GM12878 (cell line): Measurements from ENCODE around the gene PHKA1. TPM values are rescaled to one million over a fixed set of nuclear protein-coding genes. Genes with fewer than 3 reads are reported as not detected.

ENCODE experiments used
- ATAC-seq: fragments of 200-7000 bp; cut with Tn5 transposase; 3 replicates; pipeline ENCODE4 v1.9.1; 2020; ENCODE audit warnings: mild to moderate bottlenecking, moderate library complexity
- BruUV-seq: library from RNA; stranded (reverse); fragments of 400-500 nt; replicated peaks from 2 replicates; lab custom pipeline; 2021; lab: Mats Ljungman, UMichigan
- CTCF ChIA-PET: fragments of 300-600 bp; sonication (Branson Sonifier 250); formaldehyde crosslinking; extraction: SDS; loops from one replicate; lab custom pipeline; 2021; ENCODE audit warnings: inconsistent platforms; lab: Yijun Ruan, JAX
- POLR2A ChIA-PET: fragments of 350-600 bp; formaldehyde crosslinking; extraction: SDS; loops from one replicate; lab custom pipeline; 2021; ENCODE audit warnings: inconsistent platforms; lab: Charles Lee
- RAD21 ChIA-PET: fragments of 300-600 bp; sonication (Branson Sonifier 250); formaldehyde crosslinking; loops from one replicate; lab custom pipeline; 2023; ENCODE audit warnings: antibody characterized with exemption; ENCODE audit not compliant: unreplicated experiment; lab: Charles Lee
- SMC1A ChIA-PET: fragments of 300-600 bp; sonication (Branson Sonifier 250); formaldehyde crosslinking; loops from one replicate; lab custom pipeline; 2023; ENCODE audit not compliant: unreplicated experiment, uncharacterized antibody; lab: Charles Lee
- DNase-seq: peaks from one replicate; pipeline ENCODE4 v3.0.0-alpha.2; 2011; ENCODE audit warnings: low read depth, low spot score
- FAIRE-seq: peaks from 3 replicates; lab custom pipeline; 2011; peaks lifted over from hg19 to GRCh38; lab: Jason Lieb, UNC
- H2AFZ ChIP-seq: 2 replicates; pipeline ENCODE4 v1.6.0; 2011; ENCODE audit warnings: low read depth, low read length, control low read depth; ENCODE audit not compliant: control insufficient read depth
- H3K27ac ChIP-seq: 2 replicates; pipeline ENCODE4 v1.5.1; 2011; ENCODE audit warnings: control low read depth; ENCODE audit not compliant: control insufficient read depth, insufficient read depth
- H3K27me3 ChIP-seq, 2 experiments: replicated peaks in 1 of 2; 2 replicates each; pipeline versions ENCODE4 v1.6.0 to v1.6.1; 2011; ENCODE audit warnings: low read length in 1 of 2; ENCODE audit not compliant: control insufficient read depth in 2 of 2, insufficient read depth in 2 of 2
- H3K36me3 ChIP-seq, 2 experiments: 2 replicates each; pipeline ENCODE4 v1.5.1; 2011; ENCODE audit warnings: low read length in 1 of 2; ENCODE audit not compliant: control insufficient read depth in 2 of 2, insufficient read depth in 2 of 2
- H3K4me1 ChIP-seq: 2 replicates; pipeline ENCODE4 v1.6.1; 2011; ENCODE audit warnings: mild to moderate bottlenecking, low read length, moderate library complexity, mixed read lengths; ENCODE audit not compliant: control insufficient read depth, insufficient read depth
- H3K4me2 ChIP-seq: 2 replicates; pipeline ENCODE4 v1.6.0; 2011; ENCODE audit warnings: control low read depth; ENCODE audit not compliant: control insufficient read depth, insufficient read depth
- H3K4me3 ChIP-seq: fragments of 200-600 bp; sonication (generic); 2 replicates; pipeline ENCODE4 v1.5.1; 2016
- H3K79me2 ChIP-seq: 2 replicates; pipeline ENCODE4 v1.6.0; 2011; ENCODE audit warnings: low read length; ENCODE audit not compliant: control insufficient read depth, insufficient read depth
- H3K9ac ChIP-seq: 2 replicates; pipeline ENCODE4 v1.8.0; 2011; ENCODE audit warnings: low read length, control low read depth, mixed read lengths; ENCODE audit not compliant: control insufficient read depth, insufficient read depth
- H3K9me3 ChIP-seq: replicated peaks from 3 replicates; pipeline ENCODE4 v1.5.1; 2011; ENCODE audit warnings: mild to moderate bottlenecking, low read length; ENCODE audit not compliant: control insufficient read depth, insufficient read depth
- H4K20me1 ChIP-seq: 2 replicates; pipeline ENCODE4 v1.6.0; 2011; ENCODE audit not compliant: control insufficient read depth, insufficient read depth
- CUX1 ChIP-seq: IDR thresholded peaks from 2 replicates; pipeline ENCODE4 v1.6.1; 2012; ENCODE audit warnings: improper control_type of control experiment, low read depth, low read length; ENCODE audit not compliant: insufficient replicate concordance
- IKZF2 ChIP-seq, 2 experiments: fragments of 450-650 bp; IDR thresholded peaks; 2 replicates each; pipeline ENCODE4 v1.6.1; 2017; ENCODE audit warnings: mild to moderate bottlenecking in 2 of 2, moderate library complexity in 2 of 2
- MYC ChIP-seq: IDR thresholded peaks from 2 replicates; pipeline ENCODE4 v1.6.1; 2011; ENCODE audit warnings: mild to moderate bottlenecking, low read length, moderate library complexity, inconsistent platforms; ENCODE audit not compliant: insufficient read depth, insufficient replicate concordance, insufficient read length, severe bottlenecking
- PAX5 ChIP-seq: IDR thresholded peaks from 2 replicates; pipeline ENCODE4 v1.6.1; 2011; ENCODE audit warnings: low read depth, low read length, borderline replicate concordance
- POLR2AphosphoS2 ChIP-seq: IDR thresholded peaks from 2 replicates; pipeline ENCODE4 v1.6.1; 2011; ENCODE audit warnings: low read depth, mild to moderate bottlenecking, low read length, improper control_type of control experiment, moderate library complexity
- POU2F2 ChIP-seq: IDR thresholded peaks from 3 replicates; pipeline ENCODE4 v1.6.1; 2011; ENCODE audit warnings: low read depth, mild to moderate bottlenecking, low read length, borderline replicate concordance
- RCOR1 ChIP-seq: conservative IDR thresholded peaks from 2 replicates; pipeline ENCODE4 v1.6.1; 2012; ENCODE audit warnings: low read depth, low read length, improper control_type of control experiment
- SMARCA5 ChIP-seq: fragments of 450-650 bp; IDR thresholded peaks from 2 replicates; pipeline ENCODE4 v1.6.1; 2017; ENCODE audit warnings: mild to moderate bottlenecking
- SP1 ChIP-seq: IDR thresholded peaks from one replicate; pipeline ENCODE4 v1.6.1; 2011; ENCODE audit warnings: low read depth, low read length
- SPI1 ChIP-seq: IDR thresholded peaks from 2 replicates; pipeline ENCODE4 v1.6.1; 2011; ENCODE audit warnings: low read depth, mild to moderate bottlenecking, low read length, moderate library complexity, borderline replicate concordance; ENCODE audit not compliant: insufficient read depth
- TCF7 ChIP-seq: IDR thresholded peaks from 2 replicates; pipeline ENCODE4 v1.6.1; 2014; ENCODE audit warnings: antibody characterized with exemption, borderline replicate concordance
- ZBTB33 ChIP-seq: fragments of 450-650 bp; IDR thresholded peaks from 2 replicates; pipeline ENCODE4 v1.6.1; 2017; ENCODE audit warnings: mild to moderate bottlenecking
- ZBTB40 ChIP-seq: fragments of 450-650 bp; IDR thresholded peaks from 2 replicates; pipeline ENCODE4 v1.6.1; 2016; ENCODE audit warnings: mild to moderate bottlenecking, moderate library complexity, borderline replicate concordance
- ZSCAN29 ChIP-seq: fragments of 450-650 bp; IDR thresholded peaks from 2 replicates; pipeline ENCODE4 v1.6.1; 2017; ENCODE audit warnings: mild to moderate bottlenecking, moderate library complexity
- WGBS: methylation state at CpG from one replicate; pipeline ENCODE4 v1.1.6; 2016; ENCODE audit warnings: low lambda C conversion rate; ENCODE audit not compliant: insufficient replicate concordance, insufficient coverage; ENCODE audit errors: missing lambda C conversion rate; 5-methylcytosine and 5-hydroxymethylcytosine counted together
- in situ Hi-C: fragments of 300-500 bp; cut with MboI; formaldehyde crosslinking; loops from 9 replicates; pipeline ENCODE4 v1.14.3; 2018; ENCODE audit warnings: mixed read lengths
- intact Hi-C: fragments of 100-400 bp; cut with micrococcal nuclease; formaldehyde crosslinking; loops from one replicate; pipeline ENCODE4 v1.14.2; 2022; ENCODE audit not compliant: unreplicated experiment
- polyA plus RNA-seq, 11 experiments: library from polyadenylated mRNA; depleted of rRNA in 4 of 11; unstranded in 6 of 11; stranded (reverse) in 5 of 11; fragments of >200 nt; fragmentation: Nextera tagmentation in 4 of 11; fragmentation: Illumina TruSeq in 1 of 11; extraction: Ambion mirVana in 4 of 11; extraction: Trizol in 1 of 11; gene quantifications; 1 replicate in 1 of 11; 2 replicates in 10 of 11; pipeline versions ENCODE4 v1.2.1 to v1.2.3, GENCODE V29; 2011 to 2016; ENCODE audit warnings: inconsistent platforms in 2 of 11, missing spikeins in 2 of 11, low read depth in 1 of 11
- total RNA-seq, 4 experiments: library from RNA; depleted of rRNA in 3 of 4; stranded (reverse); fragments of >200 nt in 3 of 4; fragmentation: Illumina TruSeq in 1 of 4; extraction: Trizol in 1 of 4; gene quantifications; 2 replicates each; pipeline versions ENCODE4 v1.2.1 to v1.2.3, GENCODE V29; 2013 to 2021

The PHKA1 gene
- total and polyA plus RNA-seq, 10 of the 15 experiments (the other 5 are each of a cell fraction or from before 2014, with no cell fraction given), result under 0.01 to 0.15 (median 0.05) TPM; not detected in 4

- H3K36me3 ChIP-seq, result no peaks in the 10 kb centered on the region
- no peaks in the 10 kb centered on the region for H3K9me3 ChIP-seq
- no peak overlapping the region for H3K4me3 ChIP-seq
- no TSS peak for BruUV-seq
- ATAC-seq (no peak), FAIRE-seq (no peak), DNase-seq (no peak)
- H3K27me3 ChIP-seq, result no peaks in the 10 kb centered on the region; a peak in 1 of 4 replicates
- WGBS, result 18% methylated on average over 3 of the region's 3 CpGs
- CTCF ChIA-PET, result interaction anchor here (0.9 kb wide), 1 partner anchor 11 kb away, joined by 3 read pairs; no protein-coding TSS in a partner anchor
- intact Hi-C loops (no loop called here), in situ Hi-C loops (no loop called here)
- H3K79me2 ChIP-seq, result no peaks in the 10 kb centered on the region
- RAD21 ChIA-PET, result no interaction called here
- no peaks in the 10 kb centered on the region for H4K20me1 ChIP-seq
- TF ChIP-seq PAX5 (no peak), MYC (no peak), ZSCAN29 (no peak), POLR2AphosphoS2 (no peak), POU2F2 (no peak), SMARCA5 (no peak), IKZF2 (IDR thresholded peaks at IDR 0.05) (no peak), CUX1 (no peak), TCF7 (no peak), ZBTB40 (no peak), SPI1 (no peak), RCOR1 (no peak), ZBTB33 (no peak), SP1 (no peak)
- POLR2A ChIA-PET, result no interaction called here
- no peak overlapping the region for H3K9ac ChIP-seq
- H3K4me2 ChIP-seq, result no peak overlapping the region
- no peak overlapping the region for H2AFZ ChIP-seq
- H3K4me1 ChIP-seq, result no peaks in the 10 kb centered on the region
- H3K27ac ChIP-seq, result no peak overlapping the region
- SMC1A ChIA-PET, result no interaction called here
Observed at GRCh38 chrX:72634331-72634730, 79.8 kb downstream of the PHKA1 start.
